ENCODE data around the gene THRB. TPM values are rescaled to one million over a fixed set of nuclear protein-coding genes. Genes with fewer than 3 reads are reported as not detected.

THRB gene
- total RNA-seq, 1 experiment from 2014 or later, result 5.8 TPM

DNA sequence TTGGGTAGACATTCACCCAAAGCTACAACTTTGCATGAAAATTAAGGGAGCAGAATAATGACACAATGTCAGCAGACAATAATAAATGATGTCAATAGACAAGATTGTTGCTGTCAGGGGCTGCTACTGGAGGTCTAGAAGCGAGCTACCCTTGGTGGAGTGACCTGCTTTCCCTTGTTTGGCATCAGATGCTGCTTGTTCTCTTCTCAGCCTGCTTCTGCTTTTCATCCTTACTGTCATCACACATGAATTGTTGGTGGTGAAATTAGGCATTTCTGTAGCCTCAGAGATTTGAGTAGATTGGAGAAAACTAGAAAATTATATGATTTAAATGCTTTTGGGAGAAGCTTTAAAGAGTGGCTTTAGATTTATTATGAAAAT, 355.8 kb downstream of the THRB start (continued):
- TF ChIP-seq, protein P1, sequence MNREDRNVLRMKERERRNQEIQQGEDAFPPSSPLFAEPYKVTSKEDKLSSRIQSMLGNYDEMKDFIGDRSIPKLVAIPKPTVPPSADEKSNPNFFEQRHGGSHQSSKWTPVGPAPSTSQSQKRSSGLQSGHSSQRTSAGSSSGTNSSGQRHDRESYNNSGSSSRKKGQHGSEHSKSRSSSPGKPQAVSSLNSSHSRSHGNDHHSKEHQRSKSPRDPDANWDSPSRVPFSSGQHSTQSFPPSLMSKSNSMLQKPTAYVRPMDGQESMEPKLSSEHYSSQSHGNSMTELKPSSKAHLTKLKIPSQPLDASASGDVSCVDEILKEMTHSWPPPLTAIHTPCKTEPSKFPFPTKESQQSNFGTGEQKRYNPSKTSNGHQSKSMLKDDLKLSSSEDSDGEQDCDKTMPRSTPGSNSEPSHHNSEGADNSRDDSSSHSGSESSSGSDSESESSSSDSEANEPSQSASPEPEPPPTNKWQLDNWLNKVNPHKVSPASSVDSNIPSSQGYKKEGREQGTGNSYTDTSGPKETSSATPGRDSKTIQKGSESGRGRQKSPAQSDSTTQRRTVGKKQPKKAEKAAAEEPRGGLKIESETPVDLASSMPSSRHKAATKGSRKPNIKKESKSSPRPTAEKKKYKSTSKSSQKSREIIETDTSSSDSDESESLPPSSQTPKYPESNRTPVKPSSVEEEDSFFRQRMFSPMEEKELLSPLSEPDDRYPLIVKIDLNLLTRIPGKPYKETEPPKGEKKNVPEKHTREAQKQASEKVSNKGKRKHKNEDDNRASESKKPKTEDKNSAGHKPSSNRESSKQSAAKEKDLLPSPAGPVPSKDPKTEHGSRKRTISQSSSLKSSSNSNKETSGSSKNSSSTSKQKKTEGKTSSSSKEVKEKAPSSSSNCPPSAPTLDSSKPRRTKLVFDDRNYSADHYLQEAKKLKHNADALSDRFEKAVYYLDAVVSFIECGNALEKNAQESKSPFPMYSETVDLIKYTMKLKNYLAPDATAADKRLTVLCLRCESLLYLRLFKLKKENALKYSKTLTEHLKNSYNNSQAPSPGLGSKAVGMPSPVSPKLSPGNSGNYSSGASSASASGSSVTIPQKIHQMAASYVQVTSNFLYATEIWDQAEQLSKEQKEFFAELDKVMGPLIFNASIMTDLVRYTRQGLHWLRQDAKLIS (CRISPR knock-in tag; IDR thresholded peaks at IDR 0.05; ENCODE audit: borderline replicate concordance), result no peak
- TF ChIP-seq ZNF138 (CRISPR knock-in tag; conservative IDR thresholded peaks at IDR 0.05) (no peak), ZNF232 (CRISPR knock-in tag; IDR thresholded peaks at IDR 0.05) (no peak)
- TF ChIP-seq, protein P2, sequence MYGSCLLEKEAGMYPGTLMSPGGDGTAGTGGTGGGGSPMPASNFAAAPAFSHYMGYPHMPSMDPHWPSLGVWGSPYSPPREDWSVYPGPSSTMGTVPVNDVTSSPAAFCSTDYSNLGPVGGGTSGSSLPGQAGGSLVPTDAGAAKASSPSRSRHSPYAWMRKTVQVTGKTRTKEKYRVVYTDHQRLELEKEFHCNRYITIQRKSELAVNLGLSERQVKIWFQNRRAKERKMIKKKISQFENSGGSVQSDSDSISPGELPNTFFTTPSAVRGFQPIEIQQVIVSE (CRISPR knock-in tag; IDR thresholded peaks at IDR 0.05; ENCODE audit: borderline replicate concordance), result no peak

DNA sequence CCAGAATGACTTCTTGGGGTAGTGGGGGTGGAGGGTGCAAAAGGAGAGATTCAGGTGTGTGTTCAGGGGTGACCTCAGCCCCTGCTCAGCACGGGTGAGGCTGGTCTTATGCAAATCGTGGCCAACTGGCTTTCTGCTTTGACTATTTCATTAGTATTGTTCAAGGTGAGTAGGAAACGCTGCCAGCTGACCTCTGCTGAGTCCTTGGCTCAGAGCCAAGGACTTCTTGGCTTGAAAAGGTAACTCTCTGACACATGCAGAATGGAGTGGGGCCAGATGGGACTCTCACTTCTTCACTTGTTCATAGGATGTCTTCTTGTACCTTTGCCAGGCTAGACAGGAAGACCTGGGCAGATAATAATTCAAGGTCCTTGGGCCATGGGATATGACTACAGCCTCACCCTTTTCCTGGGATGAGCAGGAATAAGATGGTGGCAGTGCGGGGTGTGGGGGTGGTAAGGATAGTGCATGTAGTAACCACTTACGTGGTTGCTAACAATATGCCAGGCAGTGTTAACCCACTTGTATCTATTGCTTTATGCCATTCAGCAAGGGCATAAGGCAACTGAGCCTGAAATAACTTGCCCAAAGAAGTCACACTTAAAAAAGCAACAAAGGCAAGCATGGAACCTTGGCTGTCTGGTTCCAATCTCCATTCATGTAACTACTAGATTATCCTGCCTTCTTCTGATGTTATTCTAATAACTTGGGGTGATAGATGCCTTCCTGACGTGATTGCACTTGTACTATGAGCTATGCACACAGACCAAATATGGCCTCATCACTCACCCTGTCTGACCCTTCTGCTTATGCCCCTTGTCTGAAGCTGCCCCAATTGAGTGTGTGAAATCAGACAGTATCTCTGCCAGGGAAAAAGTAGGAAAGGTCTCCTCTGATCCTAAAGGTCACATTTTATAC, 356.4 kb downstream of the THRB start:
- Mint-ChIP-seq H3K27ac (no peak overlapping the region), H3K4me3 (no peak overlapping the region), H3K27me3 (ENCODE audit: low read depth) (no peaks in the 10 kb centered on the region), H3K9me3 (no peaks in the 10 kb centered on the region), H3K36me3 (no peaks in the 10 kb centered on the region), H3K4me1 (peaks cover 8% of the 10 kb centered on the region; the same call in 1 of the 2 replicates)
- ChIA-PET POLR2A (no interaction called here), CTCF (no interaction called here)
- ATAC-seq (no peak), DNase-seq (ENCODE audit: low spot score) (no peak)
- TF ChIP-seq, protein P3, sequence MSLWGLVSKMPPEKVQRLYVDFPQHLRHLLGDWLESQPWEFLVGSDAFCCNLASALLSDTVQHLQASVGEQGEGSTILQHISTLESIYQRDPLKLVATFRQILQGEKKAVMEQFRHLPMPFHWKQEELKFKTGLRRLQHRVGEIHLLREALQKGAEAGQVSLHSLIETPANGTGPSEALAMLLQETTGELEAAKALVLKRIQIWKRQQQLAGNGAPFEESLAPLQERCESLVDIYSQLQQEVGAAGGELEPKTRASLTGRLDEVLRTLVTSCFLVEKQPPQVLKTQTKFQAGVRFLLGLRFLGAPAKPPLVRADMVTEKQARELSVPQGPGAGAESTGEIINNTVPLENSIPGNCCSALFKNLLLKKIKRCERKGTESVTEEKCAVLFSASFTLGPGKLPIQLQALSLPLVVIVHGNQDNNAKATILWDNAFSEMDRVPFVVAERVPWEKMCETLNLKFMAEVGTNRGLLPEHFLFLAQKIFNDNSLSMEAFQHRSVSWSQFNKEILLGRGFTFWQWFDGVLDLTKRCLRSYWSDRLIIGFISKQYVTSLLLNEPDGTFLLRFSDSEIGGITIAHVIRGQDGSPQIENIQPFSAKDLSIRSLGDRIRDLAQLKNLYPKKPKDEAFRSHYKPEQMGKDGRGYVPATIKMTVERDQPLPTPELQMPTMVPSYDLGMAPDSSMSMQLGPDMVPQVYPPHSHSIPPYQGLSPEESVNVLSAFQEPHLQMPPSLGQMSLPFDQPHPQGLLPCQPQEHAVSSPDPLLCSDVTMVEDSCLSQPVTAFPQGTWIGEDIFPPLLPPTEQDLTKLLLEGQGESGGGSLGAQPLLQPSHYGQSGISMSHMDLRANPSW (CRISPR knock-in tag; conservative IDR thresholded peaks at IDR 0.05; ENCODE audit: low read depth), result no peak
- TF ChIP-seq FOXP1 (CRISPR knock-in tag; IDR thresholded peaks at IDR 0.05; ENCODE audit: borderline replicate concordance), result no peak
- no peak for TF ChIP-seq OVOL2 (CRISPR knock-in tag; IDR thresholded peaks at IDR 0.05; ENCODE audit: borderline replicate concordance)
- TF ChIP-seq, protein P2 (CRISPR knock-in tag; IDR thresholded peaks at IDR 0.05; ENCODE audit: borderline replicate concordance), result no peak
- TF ChIP-seq, protein P4, sequence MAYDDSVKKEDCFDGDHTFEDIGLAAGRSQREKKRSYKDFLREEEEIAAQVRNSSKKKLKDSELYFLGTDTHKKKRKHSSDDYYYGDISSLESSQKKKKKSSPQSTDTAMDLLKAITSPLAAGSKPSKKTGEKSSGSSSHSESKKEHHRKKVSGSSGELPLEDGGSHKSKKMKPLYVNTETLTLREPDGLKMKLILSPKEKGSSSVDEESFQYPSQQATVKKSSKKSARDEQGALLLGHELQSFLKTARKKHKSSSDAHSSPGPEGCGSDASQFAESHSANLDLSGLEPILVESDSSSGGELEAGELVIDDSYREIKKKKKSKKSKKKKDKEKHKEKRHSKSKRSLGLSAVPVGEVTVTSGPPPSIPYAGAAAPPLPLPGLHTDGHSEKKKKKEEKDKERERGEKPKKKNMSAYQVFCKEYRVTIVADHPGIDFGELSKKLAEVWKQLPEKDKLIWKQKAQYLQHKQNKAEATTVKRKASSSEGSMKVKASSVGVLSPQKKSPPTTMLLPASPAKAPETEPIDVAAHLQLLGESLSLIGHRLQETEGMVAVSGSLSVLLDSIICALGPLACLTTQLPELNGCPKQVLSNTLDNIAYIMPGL (CRISPR knock-in tag; IDR thresholded peaks at IDR 0.05), result no peak
- no peak for TF ChIP-seq CREB1 (CRISPR knock-in tag; IDR thresholded peaks at IDR 0.05)
- TF ChIP-seq NR1H2 (CRISPR knock-in tag; IDR thresholded peaks at IDR 0.05), result no peak
- no peak for TF ChIP-seq HMGA2 (CRISPR knock-in tag; IDR thresholded peaks at IDR 0.05)
- TF ChIP-seq, protein P5, sequence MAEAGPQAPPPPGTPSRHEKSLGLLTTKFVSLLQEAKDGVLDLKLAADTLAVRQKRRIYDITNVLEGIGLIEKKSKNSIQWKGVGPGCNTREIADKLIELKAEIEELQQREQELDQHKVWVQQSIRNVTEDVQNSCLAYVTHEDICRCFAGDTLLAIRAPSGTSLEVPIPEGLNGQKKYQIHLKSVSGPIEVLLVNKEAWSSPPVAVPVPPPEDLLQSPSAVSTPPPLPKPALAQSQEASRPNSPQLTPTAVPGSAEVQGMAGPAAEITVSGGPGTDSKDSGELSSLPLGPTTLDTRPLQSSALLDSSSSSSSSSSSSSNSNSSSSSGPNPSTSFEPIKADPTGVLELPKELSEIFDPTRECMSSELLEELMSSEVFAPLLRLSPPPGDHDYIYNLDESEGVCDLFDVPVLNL (CRISPR knock-in tag; IDR thresholded peaks at IDR 0.05; ENCODE audit: borderline replicate concordance, low read depth), result no peak
- no peak for TF ChIP-seq ZNF396 (CRISPR knock-in tag; IDR thresholded peaks at IDR 0.05; ENCODE audit: borderline replicate concordance)
- TF ChIP-seq ELF4 (CRISPR knock-in tag; IDR thresholded peaks at IDR 0.05; ENCODE audit: low read depth), result no peak
- TF ChIP-seq ZNF317 (CRISPR knock-in tag; IDR thresholded peaks at IDR 0.05; ENCODE audit: borderline replicate concordance, low read depth), result no peak
- TF ChIP-seq GABPB1 (CRISPR knock-in tag; IDR thresholded peaks at IDR 0.05), result no peak
- TF ChIP-seq, protein P6, sequence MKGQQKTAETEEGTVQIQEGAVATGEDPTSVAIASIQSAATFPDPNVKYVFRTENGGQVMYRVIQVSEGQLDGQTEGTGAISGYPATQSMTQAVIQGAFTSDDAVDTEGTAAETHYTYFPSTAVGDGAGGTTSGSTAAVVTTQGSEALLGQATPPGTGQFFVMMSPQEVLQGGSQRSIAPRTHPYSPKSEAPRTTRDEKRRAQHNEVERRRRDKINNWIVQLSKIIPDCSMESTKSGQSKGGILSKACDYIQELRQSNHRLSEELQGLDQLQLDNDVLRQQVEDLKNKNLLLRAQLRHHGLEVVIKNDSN (CRISPR knock-in tag; IDR thresholded peaks at IDR 0.05), result no peak
- no peak for TF ChIP-seq ETV6 (CRISPR knock-in tag; IDR thresholded peaks at IDR 0.05)
- TF ChIP-seq ZNF121 (CRISPR knock-in tag; IDR thresholded peaks at IDR 0.05), result no peak
- TF ChIP-seq JUN (CRISPR knock-in tag; IDR thresholded peaks at IDR 0.05), result no peak
